Measurements from ENCODE around the gene MBD3L2.
"Not testable (repeated sequence)": the region's sequence is repeated elsewhere in the genome, so short reads cannot be mapped to it uniquely, and the experiment has no call there.

Gene MBD3L2

GRCh38 chr19:7063339-7063738 is 14.2 kb downstream of the MBD3L2 start:
- DNase-seq (ENCODE audit: low read depth) = no peak

GRCh38 chr19:7063764-7064418 is 14.8 kb downstream of the MBD3L2 start:
- DNase-seq (ENCODE audit: low read depth) = no peak

DNA sequence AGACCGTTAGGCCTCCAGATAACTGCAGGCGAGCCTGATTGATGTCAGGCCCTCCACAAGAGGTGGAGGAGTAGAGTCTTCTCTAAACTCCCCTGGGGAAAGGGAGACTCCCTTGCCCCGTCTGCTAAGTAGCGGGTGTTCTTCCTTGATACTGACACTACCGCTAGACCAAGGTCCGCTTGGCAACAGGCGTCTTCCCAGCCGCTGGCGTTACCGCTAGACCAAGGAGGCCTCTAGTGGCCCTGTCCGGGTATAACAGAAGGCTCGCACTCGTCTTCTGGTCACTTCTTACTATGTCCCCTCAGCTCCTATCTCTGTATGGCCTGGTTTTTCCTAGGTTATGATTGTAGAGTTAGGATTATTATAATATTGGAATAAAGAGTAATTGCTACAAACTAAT is 18.0 kb downstream of the MBD3L2 start:
- not testable (repeated sequence) for DNase-seq (ENCODE audit: low read depth)

DNA sequence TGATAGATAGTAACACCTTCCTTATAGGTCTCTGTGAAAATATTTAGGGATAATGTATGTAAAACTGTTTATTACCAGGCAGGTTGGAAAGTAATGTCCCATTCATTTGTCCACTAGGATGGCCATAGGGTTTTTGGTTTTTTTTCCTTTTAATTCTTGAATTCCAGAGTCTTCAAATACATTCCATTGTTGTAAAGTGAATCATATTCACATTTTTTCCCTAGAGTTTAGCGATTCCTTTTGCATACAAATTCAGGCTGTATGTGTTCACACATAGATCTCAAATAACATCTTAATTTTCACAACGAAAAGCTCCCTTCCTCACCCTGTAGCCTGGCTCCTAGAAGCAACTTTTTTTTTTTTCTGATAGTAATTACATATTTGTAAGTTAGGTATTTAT is 18.6 kb downstream of the MBD3L2 start:
- no peak for DNase-seq (ENCODE audit: low read depth)

- no peak for DNase-seq (ENCODE audit: low read depth)
These were observed 19.5 kb downstream of the MBD3L2 start for GRCh38 chr19:7068599-7068998.

GRCh38 chr19:7069042-7069903 is 20.2 kb downstream of the MBD3L2 start, which contains the start of gene ZNF557:
TSS of gene ZNF557 (plus strand) at chr19:7069703. CDS start at chr19:7075075, 5,372 bp downstream.
- DNase-seq (ENCODE audit: low read depth) = peak; percentile 98

DNA sequence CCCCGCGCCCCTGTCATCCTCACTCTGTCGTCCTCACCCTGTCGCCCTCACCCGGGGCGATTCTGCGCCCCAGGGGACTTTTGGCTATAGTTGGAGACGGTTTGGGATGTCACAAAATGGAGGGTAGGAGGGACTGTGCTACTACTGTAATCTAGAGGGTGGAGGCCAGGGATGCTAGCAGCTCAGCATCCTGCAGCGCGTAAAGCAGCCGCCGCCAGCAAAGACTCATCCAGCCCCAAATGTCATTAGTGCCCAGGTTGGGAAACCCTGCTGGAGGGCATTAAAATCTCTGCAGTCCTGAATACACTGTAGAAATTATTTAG is 20.7 kb downstream of the MBD3L2 start:
- no peak for DNase-seq (ENCODE audit: low read depth)

GRCh38 chr19:7072541-7072940 is 23.4 kb downstream of the MBD3L2 start:
- DNase-seq (ENCODE audit: low read depth) = no peak

GRCh38 chr19:7074705-7075282 is 25.7 kb downstream of the MBD3L2 start:
- DNase-seq (ENCODE audit: low read depth) = no peak

DNA sequence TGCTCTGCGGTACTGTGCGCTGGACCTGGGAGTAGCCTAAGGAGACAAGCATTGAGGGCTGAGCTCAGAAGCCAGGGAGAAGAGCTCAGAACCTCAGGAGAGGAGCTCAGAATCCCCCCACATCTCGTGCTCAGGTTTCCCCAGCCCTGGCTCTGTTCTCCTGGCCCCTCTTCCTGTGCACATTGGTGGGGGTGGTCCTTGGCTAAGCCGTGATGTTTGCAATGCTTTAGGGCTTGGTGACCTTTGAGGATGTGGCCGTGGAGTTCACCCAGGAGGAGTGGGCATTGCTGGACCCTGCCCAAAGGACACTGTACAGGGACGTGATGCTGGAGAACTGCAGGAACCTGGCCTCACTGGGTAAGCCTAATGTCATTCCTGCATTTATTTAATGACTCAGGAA is 27.0 kb downstream of the MBD3L2 start:
- no peak for DNase-seq (ENCODE audit: low read depth)

DNA sequence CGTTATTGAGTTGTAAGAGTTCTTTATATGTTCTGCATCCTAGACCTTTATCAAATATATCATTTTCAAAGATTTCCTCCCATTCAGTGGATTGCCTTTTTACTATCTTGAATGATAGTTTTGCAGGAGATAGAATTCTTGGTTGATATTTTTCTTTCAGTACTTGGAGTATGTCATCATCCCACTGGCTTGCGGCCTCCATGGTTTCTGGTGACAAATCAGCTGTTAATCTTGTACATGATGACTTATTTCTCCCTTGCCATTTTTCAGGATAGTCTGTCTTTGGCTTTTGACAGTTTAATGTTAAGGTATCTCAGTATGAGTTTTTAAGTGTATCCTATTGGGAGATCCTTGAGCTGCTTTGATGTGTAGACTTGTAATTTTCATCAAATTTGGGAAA is 28.9 kb downstream of the MBD3L2 start:
- no peak for DNase-seq (ENCODE audit: low read depth)

DNA sequence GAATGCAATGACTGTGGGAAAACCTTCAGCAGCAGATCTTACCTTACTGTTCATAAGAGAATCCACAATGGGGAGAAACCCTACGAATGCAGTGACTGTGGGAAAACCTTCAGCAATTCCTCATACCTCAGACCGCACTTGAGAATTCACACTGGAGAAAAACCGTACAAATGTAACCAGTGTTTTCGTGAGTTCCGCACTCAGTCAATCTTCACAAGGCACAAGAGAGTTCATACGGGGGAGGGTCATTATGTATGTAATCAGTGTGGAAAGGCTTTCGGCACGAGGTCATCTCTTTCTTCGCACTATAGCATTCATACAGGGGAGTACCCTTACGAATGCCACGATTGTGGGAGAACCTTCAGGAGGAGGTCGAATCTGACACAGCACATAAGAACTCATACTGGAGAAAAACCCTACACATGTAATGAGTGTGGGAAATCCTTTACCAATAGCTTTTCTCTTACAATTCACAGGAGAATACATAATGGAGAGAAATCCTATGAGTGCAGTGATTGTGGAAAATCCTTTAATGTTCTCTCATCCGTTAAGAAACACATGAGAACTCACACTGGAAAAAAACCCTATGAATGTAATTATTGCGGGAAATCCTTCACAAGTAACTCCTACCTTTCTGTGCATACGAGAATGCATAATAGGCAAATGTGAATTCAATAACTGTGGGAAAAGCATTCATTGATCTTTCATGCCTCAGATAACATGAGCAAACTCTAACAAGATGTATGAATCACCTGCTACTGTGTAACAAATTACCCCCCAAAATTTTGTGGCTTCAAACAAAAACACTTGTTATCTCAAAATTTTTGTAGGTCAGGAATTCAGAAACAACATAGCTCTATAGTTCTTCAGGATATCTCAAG is 34.2 kb downstream of the MBD3L2 start:
- no peak for DNase-seq (ENCODE audit: low read depth)

DNA sequence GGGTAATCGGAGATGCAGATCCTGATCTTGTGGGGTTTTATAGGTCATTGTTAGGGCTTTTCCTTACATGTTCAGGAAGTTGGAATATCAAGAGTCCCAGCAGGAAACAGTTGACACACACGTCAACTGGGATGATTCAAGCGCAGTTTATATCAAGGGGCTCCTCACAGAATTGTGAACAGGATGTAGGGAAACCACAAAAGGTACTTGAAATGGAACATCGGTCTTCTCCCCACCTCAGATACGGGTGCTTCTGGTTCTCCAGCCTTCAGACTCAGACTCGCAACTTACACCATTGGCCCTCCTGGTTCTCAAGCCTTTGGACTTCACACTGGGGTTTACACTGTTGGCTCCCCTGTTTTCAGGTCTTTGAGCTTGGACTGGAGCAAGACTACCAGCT is 39.9 kb downstream of the MBD3L2 start:
- DNase-seq (ENCODE audit: low read depth) = no peak

DNA sequence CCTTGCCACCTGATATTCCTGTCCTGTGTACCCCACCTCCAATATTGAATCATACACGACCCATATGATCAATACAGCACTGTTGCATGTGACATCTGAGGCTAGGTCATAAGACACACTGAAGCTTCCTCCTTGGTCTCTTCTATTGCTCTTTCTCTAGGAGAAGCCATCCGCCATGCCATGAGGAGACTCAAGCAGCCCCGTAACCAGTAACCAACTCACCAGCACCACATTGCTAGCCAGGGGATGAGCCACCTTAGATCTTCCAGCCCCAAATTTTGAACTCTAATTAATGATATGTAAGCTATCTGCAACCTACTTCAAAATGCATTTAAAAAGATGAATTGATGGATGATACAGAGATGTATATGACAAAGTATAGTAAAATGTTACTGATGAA is 49.0 kb downstream of the MBD3L2 start:
- no peak for DNase-seq (ENCODE audit: low read depth)

- peak; percentile 71 for DNase-seq (ENCODE audit: low read depth)
These were observed 49.8 kb downstream of the MBD3L2 start for GRCh38 chr19:7098701-7099596.

GRCh38 chr19:7099597-7099921 is 50.4 kb downstream of the MBD3L2 start:
- DNase-seq (ENCODE audit: low read depth) = no peak
